OCI-LY1 (cell line): Measurements from ENCODE around the gene HDAC7.

Source experiments
- H2AFZ ChIP-seq: fragments of 200-600 bp; sonication (generic), shearing (Covaris generic); 2 replicates; pipeline ENCODE4 v1.6.0; 2014; ENCODE audit warnings: antibody characterized with exemption, mild to moderate bottlenecking, low read length
- H3F3A ChIP-seq: fragments of 200-600 bp; sonication (generic), shearing (Covaris generic); 2 replicates; pipeline ENCODE4 v1.6.0; 2014; ENCODE audit warnings: mild to moderate bottlenecking, antibody characterized with exemption, low read length, moderate library complexity; ENCODE audit not compliant: insufficient read depth
- H3K27ac ChIP-seq: fragments of 200-600 bp; sonication (generic); 2 replicates; pipeline ENCODE4 v1.5.1; 2014; ENCODE audit warnings: low read length, mixed run types, mild to moderate bottlenecking, low read depth; ENCODE audit not compliant: poor library complexity, severe bottlenecking
- H3K27me3 ChIP-seq: fragments of 200-600 bp; sonication (generic); 2 replicates; pipeline ENCODE4 v1.6.0; 2014; ENCODE audit warnings: antibody characterized with exemption, mild to moderate bottlenecking, low read length, moderate library complexity; ENCODE audit not compliant: insufficient read depth
- H3K36me3 ChIP-seq: fragments of 200-600 bp; sonication (generic); 2 replicates; pipeline ENCODE4 v1.6.1; 2014; ENCODE audit warnings: mild to moderate bottlenecking, antibody characterized with exemption, low read length, moderate library complexity, mixed read lengths; ENCODE audit not compliant: insufficient read depth
- H3K4me1 ChIP-seq: fragments of 200-600 bp; sonication (generic); 2 replicates; pipeline ENCODE4 v1.5.1; 2014; ENCODE audit warnings: mild to moderate bottlenecking, low read length, moderate library complexity; ENCODE audit not compliant: insufficient read depth, severe bottlenecking
- H3K4me2 ChIP-seq: fragments of 200-600 bp; sonication (generic), shearing (Covaris generic); 2 replicates; pipeline ENCODE4 v1.6.1; 2014; ENCODE audit warnings: low read length
- H3K4me3 ChIP-seq: fragments of 200-600 bp; sonication (generic); 2 replicates; pipeline ENCODE4 v1.5.1; 2014; ENCODE audit warnings: low read length, low read depth, mild to moderate bottlenecking, mixed read lengths; ENCODE audit not compliant: poor library complexity, severe bottlenecking
- H3K79me2 ChIP-seq: fragments of 200-600 bp; shearing (Covaris generic); 2 replicates; pipeline ENCODE4 v1.6.1; 2016; ENCODE audit warnings: mixed run types, low read length, mixed read lengths; ENCODE audit not compliant: insufficient read depth
- H3K9ac ChIP-seq: fragments of 200-600 bp; sonication (generic), shearing (Covaris generic); 2 replicates; pipeline ENCODE4 v1.6.1; 2014; ENCODE audit warnings: mild to moderate bottlenecking, low read length, mixed read lengths
- H3K9me2 ChIP-seq: fragments of 200-600 bp; sonication (generic), shearing (Covaris generic); 2 replicates; pipeline ENCODE4 v1.6.1; 2014; ENCODE audit warnings: low read depth, mild to moderate bottlenecking, low read length, mixed read lengths
- H3K9me3 ChIP-seq: fragments of 200-600 bp; shearing (Covaris generic); 2 replicates; pipeline ENCODE4 v1.6.1; 2014; ENCODE audit warnings: low read length, mixed read lengths
- H4K20me1 ChIP-seq: fragments of 200-600 bp; sonication (generic), shearing (Covaris generic); 2 replicates; pipeline ENCODE4 v1.6.0; 2016; ENCODE audit warnings: mild to moderate bottlenecking, low read length; ENCODE audit not compliant: insufficient read depth
- CTCF ChIP-seq: fragments of 200-600 bp; sonication (generic), shearing (Covaris generic); IDR thresholded peaks from 2 replicates; pipeline ENCODE4 v1.5.1; 2017; ENCODE audit warnings: mild to moderate bottlenecking, antibody characterized with exemption, low read length, moderate library complexity, mixed read lengths
- EZH2 ChIP-seq: fragments of 200-600 bp; sonication (generic), shearing (Covaris generic); IDR thresholded peaks from 2 replicates; pipeline ENCODE4 v1.8.0; 2017; ENCODE audit warnings: borderline replicate concordance, mixed run types, mild to moderate bottlenecking, antibody characterized with exemption, low read length, moderate library complexity, mixed read lengths

HDAC7 gene

DNA sequence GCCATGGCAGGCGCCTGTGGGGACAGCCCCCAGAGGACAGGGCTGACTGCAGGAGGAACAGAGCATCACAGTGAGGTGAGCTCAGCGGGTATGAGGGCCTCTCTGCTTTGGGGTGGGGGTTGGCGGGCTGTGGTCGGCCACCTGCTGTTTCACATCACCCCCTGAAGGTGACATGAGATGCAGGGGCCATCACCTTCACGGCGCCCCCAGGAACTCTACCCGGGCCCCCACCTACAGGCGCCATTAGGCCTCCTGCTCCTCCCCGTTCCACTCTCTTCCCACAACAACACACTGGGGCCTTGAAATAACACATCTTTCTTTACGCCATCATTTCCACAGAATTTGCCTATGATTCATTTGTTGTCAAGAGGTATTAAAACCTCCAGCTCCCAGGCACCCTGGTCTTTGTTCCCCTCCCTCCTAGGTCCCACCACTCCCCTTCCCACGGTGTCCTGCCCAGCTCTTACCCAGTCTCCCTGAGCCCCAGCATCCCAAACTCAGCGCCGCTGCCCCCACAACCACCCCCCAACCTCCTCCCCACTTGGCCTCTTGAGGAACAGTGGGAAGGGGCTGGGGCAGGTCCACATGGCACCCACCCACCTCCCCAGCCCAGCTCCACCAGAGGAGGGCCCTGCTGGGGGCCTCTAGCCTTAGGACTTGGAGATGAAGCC is 12.7 kb upstream of the HDAC7 start:
- Histone ChIP-seq H3K79me2 (no peaks in the 10 kb centered on the region), H3K36me3 (no peaks in the 10 kb centered on the region), H3F3A (0 out of 2 replicates have a peak, but pooled peaks cover 9% of the 10 kb centered on the region), H3K27ac (peak overlapping the region; percentile 100), H3K4me1 (peaks cover 96% of the 10 kb centered on the region), H3K4me2 (peak overlapping the region; percentile 73), H4K20me1 (no peaks in the 10 kb centered on the region), H3K9me3 (no peaks in the 10 kb centered on the region), H2AFZ (no peak overlapping the region), H3K9ac (peak overlapping the region; percentile 85), H3K9me2 (no peaks in the 10 kb centered on the region), H3K4me3 (peak overlapping the region; percentile 47), H3K27me3 (no peaks in the 10 kb centered on the region)
- TF ChIP-seq EZH2: no peak
- TF ChIP-seq CTCF: no peak

- Histone ChIP-seq H2AFZ (no peak overlapping the region), H3K9ac (no peak overlapping the region; the same call in 1 of the 2 replicates), H3K27me3 (no peaks in the 10 kb centered on the region), H3K4me3 (no peak overlapping the region), H3F3A (no peaks in the 10 kb centered on the region), H3K27ac (peak overlapping the region; percentile 100), H4K20me1 (no peaks in the 10 kb centered on the region), H3K9me3 (no peaks in the 10 kb centered on the region), H3K79me2 (no peaks in the 10 kb centered on the region), H3K9me2 (no peaks in the 10 kb centered on the region), H3K4me1 (peaks cover 92% of the 10 kb centered on the region), H3K4me2 (no peak overlapping the region), H3K36me3 (no peaks in the 10 kb centered on the region)
- no peak for TF ChIP-seq EZH2
Measured at GRCh38 chr12:47829584-47829983, 9.9 kb upstream of the HDAC7 start.

DNA sequence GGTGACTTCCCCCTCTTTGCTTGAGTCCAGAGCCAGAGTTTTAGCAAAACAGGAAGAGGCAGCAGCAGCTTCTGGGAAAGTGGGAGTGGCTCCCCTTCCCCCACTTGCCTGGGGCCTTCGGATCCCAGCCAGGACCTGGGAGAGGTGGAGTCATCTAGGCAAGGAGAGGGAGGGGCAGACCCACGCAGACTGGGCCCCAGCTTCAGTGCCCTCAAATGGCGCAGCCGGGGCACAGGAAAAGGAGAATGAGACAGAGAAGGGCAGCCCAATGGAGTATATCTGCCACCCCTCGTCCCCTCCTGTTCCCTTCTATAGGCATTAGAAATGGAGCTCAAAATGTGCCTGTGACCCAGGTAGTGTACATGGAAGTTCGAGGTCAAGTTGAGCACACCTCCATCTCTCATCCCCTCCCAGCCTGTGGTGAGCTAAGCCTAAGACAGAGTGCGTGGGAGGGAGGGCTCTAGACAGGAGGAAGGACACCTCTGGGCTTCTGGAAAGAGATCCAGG is 9.3 kb upstream of the HDAC7 start:
- H2AFZ ChIP-seq: no peak overlapping the region
- H3K9me3 ChIP-seq: no peaks in the 10 kb centered on the region
- H3K4me1 ChIP-seq: peaks cover 92% of the 10 kb centered on the region
- no peaks in the 10 kb centered on the region for H3K36me3 ChIP-seq
- H3K79me2 ChIP-seq: no peaks in the 10 kb centered on the region
- H3K4me3 ChIP-seq: no peak overlapping the region
- no peaks in the 10 kb centered on the region for H3K27me3 ChIP-seq
- no peaks in the 10 kb centered on the region for H3F3A ChIP-seq
- no peaks in the 10 kb centered on the region for H3K9me2 ChIP-seq
- H3K9ac ChIP-seq: no peak overlapping the region; the same call in 1 of the 2 replicates
- H3K27ac ChIP-seq: peak overlapping the region; percentile 100
- H4K20me1 ChIP-seq: no peaks in the 10 kb centered on the region
- TF ChIP-seq CTCF (no peak), EZH2 (no peak)
- H3K4me2 ChIP-seq: no peak overlapping the region
